ENCODE data around the gene ZBTB42. TPM values are rescaled to one million over a fixed set of nuclear protein-coding genes. Genes with fewer than 3 reads are reported as not detected.

The ZBTB42 gene
- total RNA-seq, 1 donor from 2014 or later, result 3.1 TPM

DNA sequence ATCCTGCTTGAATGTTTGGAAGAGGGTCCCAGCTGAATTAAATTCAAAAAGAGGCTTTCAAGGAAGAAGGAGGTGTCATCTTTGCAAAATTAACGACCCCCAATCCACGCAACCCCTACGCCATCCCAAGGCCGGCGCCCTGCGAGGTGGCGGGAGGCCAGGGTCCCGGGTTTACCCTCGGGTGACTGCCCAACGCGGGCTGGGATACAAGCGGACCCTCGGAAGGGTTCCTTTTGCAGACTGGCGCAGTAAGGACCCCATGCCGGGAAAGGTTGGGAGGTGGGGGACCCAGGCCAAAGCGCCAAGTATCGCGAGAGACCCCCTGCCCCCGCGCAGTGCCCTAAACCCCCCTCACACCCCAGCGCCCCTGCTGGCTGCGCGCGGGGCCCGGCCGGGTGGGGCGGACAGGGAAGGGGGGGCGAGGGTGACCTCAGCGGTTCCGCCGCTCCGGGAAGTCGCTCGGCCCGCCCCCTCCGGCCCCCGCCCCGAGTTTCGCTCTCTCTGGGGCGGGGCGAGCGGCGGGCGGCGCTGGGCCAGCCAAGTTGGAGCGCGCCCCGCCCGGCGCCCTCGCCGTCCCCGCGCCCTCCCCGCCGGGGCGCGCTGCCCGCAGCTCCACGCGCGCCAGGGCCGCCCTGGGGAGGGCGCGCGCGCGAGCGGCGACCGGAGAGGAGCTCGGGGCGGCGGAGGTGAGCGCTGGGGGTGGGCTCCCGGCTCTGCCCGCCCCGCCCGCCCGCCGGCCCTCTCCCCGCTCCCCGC lies 708 bp upstream of the ZBTB42 start:
- Mint-ChIP-seq H3K9me3 (ENCODE audit: unreplicated experiment) (no peaks in the 10 kb centered on the region), H3K4me3 (ENCODE audit: unreplicated experiment) (peak overlapping the region; percentile 55), H3K4me1 (ENCODE audit: unreplicated experiment) (peaks cover 40% of the 10 kb centered on the region), H3K27ac (ENCODE audit: unreplicated experiment) (peak overlapping the region; percentile 63), H3K36me3 (ENCODE audit: unreplicated experiment) (no peaks in the 10 kb centered on the region), H3K27me3 (ENCODE audit: unreplicated experiment) (no peaks in the 10 kb centered on the region)
- TF ChIP-seq CTCF (IDR thresholded peaks at IDR 0.05), result peak; percentile 38
- no peak for DNase-seq (ENCODE audit: extremely low spot score, unreplicated experiment)

DNA sequence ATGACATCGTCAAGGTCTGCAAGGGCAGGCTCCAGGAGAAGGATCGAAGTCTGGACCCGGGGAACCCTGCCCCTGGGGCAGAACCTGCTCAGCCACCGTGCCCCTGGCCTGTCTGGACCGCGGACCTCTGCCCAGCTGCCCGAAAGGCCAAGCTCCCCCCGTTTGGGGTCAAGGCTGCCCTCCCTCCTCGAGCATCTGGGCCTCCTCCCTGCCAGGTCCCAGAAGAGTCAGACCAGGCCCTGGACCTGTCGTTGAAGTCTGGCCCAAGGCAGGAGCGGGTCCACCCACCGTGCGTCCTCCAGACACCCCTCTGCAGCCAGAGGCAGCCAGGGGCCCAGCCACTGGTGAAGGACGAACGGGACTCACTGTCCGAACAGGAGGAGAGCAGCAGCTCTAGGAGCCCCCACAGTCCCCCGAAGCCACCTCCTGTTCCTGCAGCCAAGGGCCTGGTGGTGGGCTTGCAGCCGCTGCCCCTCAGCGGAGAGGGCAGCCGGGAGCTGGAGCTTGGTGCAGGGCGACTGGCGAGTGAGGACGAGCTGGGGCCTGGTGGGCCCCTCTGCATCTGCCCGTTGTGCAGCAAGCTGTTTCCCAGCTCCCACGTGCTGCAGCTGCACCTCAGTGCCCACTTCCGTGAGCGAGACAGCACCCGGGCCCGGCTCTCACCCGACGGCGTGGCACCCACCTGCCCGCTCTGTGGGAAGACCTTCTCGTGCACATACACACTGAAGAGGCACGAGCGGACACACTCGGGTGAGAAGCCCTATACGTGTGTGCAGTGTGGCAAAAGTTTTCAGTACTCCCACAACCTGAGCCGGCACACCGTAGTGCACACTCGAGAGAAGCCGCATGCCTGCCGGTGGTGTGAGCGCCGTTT lies 856 bp downstream of the ZBTB42 start:
- no peaks in the 10 kb centered on the region for H3K27me3 Mint-ChIP-seq (ENCODE audit: unreplicated experiment)
- H3K4me3 Mint-ChIP-seq (ENCODE audit: unreplicated experiment), result peak overlapping the region; percentile 81
- H3K36me3 Mint-ChIP-seq (ENCODE audit: unreplicated experiment), result no peaks in the 10 kb centered on the region

GRCh38 chr14:104802394-104803184 lies 1.7 kb downstream of the ZBTB42 start:
- TF ChIP-seq CTCF (IDR thresholded peaks at IDR 0.05), result no peak
- peaks cover 42% of the 10 kb centered on the region for H3K4me1 Mint-ChIP-seq (ENCODE audit: unreplicated experiment)
- H3K4me3 Mint-ChIP-seq (ENCODE audit: unreplicated experiment), result peak overlapping the region; percentile 53
- H3K36me3 Mint-ChIP-seq (ENCODE audit: unreplicated experiment), result no peaks in the 10 kb centered on the region
- no peak for DNase-seq (ENCODE audit: extremely low spot score, unreplicated experiment)
- H3K27ac Mint-ChIP-seq (ENCODE audit: unreplicated experiment), result no peak overlapping the region
- H3K9me3 Mint-ChIP-seq (ENCODE audit: unreplicated experiment), result no peaks in the 10 kb centered on the region
- H3K27me3 Mint-ChIP-seq (ENCODE audit: unreplicated experiment), result no peaks in the 10 kb centered on the region

More for the DNA sequence above, 856 bp downstream of the ZBTB42 start:
- Mint-ChIP-seq H3K4me1 (ENCODE audit: unreplicated experiment) (peaks cover 45% of the 10 kb centered on the region), H3K27ac (ENCODE audit: unreplicated experiment) (no peak overlapping the region), H3K9me3 (ENCODE audit: unreplicated experiment) (no peaks in the 10 kb centered on the region)
- no peak for DNase-seq (ENCODE audit: extremely low spot score, unreplicated experiment)
- no peak for TF ChIP-seq CTCF (IDR thresholded peaks at IDR 0.05)

- H3K27ac Mint-ChIP-seq (ENCODE audit: unreplicated experiment), result no peak overlapping the region
- H3K9me3 Mint-ChIP-seq (ENCODE audit: unreplicated experiment), result no peaks in the 10 kb centered on the region
- H3K36me3 Mint-ChIP-seq (ENCODE audit: unreplicated experiment), result no peaks in the 10 kb centered on the region
- DNase-seq (ENCODE audit: extremely low spot score, unreplicated experiment), result no peak
- TF ChIP-seq CTCF (IDR thresholded peaks at IDR 0.05), result no peak
- H3K4me1 Mint-ChIP-seq (ENCODE audit: unreplicated experiment), result peaks cover 40% of the 10 kb centered on the region
- no peak overlapping the region for H3K4me3 Mint-ChIP-seq (ENCODE audit: unreplicated experiment)
- H3K27me3 Mint-ChIP-seq (ENCODE audit: unreplicated experiment), result no peaks in the 10 kb centered on the region
Observed at GRCh38 chr14:104803280-104803911, 2.5 kb downstream of the ZBTB42 start.
